ENCODE measurements around the gene VWA2.

VWA2 gene

DNA sequence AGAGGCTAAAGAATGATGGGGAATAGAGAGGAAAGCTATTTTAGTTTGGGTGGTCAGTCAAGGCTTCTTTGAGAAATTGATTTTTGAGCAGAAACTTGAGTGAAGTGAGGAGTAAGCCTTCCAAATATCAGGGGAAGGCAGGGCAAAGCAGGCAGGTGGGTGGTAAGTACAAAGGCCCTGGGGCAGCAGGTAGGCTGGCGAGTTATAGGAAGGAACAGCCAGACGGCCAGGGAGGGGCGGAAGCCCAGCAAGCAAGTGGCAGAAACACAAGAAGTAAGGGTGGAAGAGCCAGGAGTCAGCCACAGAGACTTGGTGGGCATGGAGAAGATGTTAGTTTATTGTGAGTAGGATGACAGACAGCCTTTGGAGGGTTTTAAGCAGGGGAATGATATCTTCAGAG lies 34.9 kb downstream of the VWA2 start:
- no peak for FAIRE-seq
- DNase-seq (ENCODE audit: extremely low spot score, insufficient read length, low read depth) = no peak

DNA sequence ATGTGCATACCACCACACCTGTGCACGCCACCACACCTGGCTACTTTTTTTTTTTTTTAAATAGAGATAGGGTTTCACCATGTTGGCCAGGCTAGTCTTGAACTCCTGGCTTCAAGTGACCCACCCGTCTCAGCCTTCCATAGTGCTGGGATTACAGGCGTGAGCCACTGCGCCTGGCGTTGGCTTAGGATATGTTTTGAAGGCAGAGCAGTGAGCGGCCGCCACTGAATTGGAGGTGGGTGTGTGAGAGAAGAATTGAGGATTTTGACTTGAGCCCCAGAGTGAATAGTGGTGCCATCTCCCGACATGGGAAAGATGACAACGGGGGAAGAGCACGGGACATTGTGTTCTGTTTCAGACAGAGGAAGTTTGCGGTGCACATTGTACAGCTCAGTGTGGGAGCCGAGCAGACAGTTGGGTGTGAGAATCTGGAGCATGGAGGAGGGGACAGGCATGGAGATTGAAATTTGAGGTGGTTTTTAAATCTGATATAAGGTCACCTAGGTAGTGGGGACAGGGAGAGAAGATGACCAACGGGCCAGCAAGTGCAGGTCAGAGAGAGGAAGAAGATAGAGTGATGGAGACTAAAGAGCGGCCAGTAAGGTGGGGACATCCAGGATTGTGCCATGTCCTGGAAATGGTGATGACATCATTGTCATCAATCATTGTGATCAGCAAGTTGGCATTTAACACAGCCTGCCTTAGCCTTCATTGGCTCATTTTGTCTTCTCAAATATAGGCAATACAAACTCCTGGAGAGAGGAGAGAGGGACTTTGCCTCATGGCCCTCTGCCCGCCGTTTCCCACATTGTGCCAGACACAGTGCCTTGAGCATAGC lies 35.8 kb downstream of the VWA2 start:
- no peak for FAIRE-seq
- DNase-seq (ENCODE audit: extremely low spot score, insufficient read length, low read depth) = no peak

DNA sequence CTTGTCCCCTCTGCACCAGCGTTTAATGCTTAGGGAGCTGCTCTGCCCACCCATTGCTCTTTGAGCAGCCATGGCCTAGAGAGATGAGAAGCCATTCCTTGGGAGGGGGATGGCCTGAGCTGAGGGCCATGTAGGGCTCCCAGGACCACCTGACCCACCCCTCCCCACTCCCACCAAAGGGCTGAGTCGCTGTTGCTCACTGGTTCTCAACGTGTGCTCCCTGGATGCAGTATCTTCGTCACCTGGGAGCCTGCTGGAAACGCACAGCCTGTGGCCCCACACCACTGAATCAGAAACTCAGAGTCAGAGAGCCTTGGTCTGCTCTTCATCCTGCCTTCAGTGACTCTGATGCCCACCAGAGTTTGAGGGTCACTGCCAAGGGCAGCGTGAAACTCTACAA lies 37.0 kb downstream of the VWA2 start:
- FAIRE-seq = no peak
- no peak for DNase-seq (ENCODE audit: extremely low spot score, insufficient read length, low read depth)

DNA sequence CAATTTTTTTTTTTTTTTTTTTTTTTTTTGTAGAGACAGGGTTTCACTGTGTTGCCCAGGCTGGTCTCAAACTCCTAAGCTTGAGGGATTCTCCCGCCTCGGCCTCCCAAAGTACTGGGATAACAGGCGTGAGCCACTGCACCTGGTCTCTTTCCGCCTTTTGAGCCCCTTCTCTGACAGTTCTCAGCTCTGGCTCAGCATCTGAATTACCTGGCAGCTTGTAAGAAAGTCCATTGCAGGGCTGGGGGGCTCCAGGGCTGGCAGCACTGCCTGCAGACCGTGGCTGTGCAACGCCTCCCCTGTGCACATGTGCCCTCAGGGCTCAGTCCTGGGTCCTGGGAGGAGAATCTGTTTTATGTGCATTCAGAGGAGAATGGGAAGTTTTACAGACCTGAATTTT lies 37.6 kb downstream of the VWA2 start:
- DNase-seq (ENCODE audit: extremely low spot score, insufficient read length, low read depth) (no peak), FAIRE-seq (no peak)

DNA sequence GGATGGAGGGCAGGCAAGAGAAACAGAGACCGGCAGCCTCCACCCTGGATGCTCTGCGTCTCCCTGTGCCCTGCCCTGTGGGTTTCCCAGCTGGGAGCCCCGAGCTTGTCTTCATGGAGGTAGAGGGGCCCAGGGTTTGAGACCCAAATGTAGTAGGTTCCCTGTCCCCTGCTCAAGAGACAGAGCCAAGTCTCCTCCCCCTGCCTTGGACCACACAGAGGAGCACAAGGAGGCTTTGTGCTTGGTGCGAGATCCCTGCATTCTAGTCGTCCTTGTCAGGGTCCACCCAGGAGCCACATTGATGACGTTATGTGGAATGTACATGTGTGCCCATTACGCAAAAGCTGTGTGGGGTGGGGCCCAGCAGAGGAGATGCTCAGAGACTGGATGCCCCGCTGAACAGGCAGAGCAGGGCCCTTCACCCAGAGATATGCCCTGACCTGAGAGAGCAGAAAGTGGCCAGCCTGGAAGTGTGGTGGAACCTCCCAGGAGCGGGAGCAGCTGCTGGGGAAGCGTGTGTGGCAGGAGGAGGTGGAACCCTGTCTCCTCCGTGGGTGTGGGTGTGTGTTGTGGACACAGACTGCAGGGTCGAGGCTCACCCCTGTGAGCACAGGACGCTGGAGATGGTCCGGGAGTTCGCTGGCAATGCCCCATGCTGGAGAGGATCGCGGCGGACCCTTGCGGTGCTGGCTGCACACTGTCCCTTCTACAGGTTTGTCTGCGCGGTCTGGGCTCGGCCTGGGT lies 39.3 kb downstream of the VWA2 start:
- DNase-seq (ENCODE audit: extremely low spot score, insufficient read length, low read depth) (no peak), FAIRE-seq (no peak)

DNA sequence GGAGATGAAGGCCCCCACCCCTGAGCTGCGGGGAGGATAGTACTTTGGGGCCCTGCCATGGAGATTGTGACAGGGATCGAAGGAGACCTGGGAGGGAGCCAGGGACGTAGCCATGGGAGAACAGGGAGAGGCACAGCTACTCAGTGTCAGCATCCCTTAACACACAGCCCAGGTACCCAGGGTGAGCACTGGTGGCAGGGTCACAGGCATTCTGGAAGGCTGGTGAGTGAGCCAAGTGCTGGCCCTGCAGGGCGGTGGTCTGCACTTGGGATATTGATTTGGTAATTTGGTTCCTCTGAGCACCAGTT lies 39.8 kb downstream of the VWA2 start:
- no peak for DNase-seq (ENCODE audit: extremely low spot score, insufficient read length, low read depth)
- no peak for FAIRE-seq

DNA sequence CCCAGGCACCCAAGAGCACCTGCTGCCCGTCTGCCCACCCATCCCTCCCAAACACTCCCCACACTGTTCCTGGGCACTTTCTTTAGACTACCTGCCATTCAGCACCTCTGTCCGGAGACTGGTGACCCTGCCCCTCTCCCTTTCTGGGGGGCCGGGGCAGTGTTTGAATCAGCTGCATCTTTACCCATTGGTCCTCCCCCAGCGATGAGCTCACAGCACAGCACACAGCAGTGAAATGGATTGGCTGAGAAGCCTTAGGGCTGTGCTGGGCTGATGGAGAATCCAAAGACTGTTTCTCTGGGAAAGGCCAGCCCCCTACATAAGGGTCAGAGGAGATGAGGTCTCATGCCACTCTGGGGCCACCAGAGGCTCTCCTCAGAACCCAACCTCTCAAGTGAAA lies 40.2 kb downstream of the VWA2 start:
- DNase-seq (ENCODE audit: extremely low spot score, insufficient read length, low read depth) (no peak), FAIRE-seq (no peak)

DNA sequence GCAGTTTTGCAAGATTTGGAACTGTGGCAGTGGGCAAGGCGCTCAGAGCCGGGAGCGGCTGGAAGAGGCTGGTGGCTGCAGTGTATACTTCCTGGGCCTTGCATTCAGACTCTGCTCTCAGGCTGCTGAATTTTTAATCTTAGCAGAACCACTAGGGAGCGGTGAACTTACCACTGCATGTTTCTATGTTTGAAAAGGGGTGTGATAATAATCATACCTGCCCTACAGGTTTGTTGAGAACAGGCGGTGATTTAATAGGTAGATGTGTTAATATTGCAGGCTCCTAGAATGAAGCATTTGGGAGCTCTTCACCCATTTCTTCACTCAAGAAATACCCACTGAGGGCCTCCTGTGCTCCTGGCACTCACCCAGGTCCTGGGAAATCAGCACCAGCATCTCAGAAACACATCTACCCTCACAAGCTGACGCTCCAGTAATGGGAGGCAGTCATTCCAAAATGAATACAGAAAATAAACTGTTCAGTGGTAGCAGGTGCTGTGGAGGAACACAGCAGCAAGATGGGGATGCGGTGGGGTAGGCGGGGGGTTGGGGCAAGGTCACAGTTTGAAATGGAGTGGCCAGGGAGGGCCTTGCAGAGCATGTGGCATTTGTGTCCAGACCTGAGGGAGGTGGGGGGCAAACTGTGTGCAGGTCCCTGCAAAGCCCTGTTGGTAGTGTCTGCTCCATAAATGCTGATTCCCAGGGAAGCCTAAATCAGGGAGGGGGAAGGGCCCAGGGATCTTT lies 41.0 kb downstream of the VWA2 start:
- FAIRE-seq (no peak), DNase-seq (ENCODE audit: extremely low spot score, insufficient read length, low read depth) (no peak)

DNA sequence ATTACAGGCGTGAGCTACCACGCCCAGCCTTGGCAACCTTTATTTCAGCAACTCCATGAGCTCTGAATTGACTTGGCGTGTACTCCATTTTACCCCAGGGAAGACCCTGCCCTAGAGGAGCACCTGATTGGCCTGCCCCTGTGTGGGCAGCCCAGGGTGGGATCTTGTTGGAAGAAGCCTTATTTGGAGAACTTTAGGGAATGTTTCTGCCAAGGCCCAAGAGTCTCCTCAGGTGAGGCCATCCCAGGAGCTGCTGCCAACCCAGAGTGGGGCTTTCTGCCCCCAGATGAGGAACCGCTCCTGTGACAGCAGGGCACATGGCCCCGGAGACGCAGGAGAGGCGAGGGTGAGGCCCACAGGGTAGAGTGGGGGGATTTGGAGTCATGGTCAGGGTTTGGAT lies 42.0 kb downstream of the VWA2 start:
- DNase-seq (ENCODE audit: extremely low spot score, insufficient read length, low read depth) (no peak), FAIRE-seq (no peak)

DNA sequence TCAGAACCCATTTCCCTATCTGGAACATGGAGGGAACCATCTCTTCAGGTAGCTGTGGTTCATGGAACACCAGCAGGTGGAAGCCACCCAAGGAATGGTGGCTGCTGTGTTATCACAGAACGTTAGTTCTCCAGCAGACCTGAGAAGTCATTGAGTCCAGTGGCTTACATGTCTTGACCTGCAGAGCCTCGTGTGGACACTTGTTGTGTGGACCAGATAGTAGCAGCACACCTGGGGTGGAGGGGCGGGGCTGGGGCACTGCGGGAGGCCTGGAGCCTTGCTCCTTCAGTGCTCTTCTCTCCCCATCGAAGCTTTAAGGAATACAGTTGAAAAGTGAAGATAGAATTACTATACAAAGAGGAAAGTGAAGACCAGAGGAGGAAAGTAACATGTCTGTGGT lies 42.4 kb downstream of the VWA2 start:
- DNase-seq (ENCODE audit: extremely low spot score, insufficient read length, low read depth) (no peak), FAIRE-seq (no peak)

DNA sequence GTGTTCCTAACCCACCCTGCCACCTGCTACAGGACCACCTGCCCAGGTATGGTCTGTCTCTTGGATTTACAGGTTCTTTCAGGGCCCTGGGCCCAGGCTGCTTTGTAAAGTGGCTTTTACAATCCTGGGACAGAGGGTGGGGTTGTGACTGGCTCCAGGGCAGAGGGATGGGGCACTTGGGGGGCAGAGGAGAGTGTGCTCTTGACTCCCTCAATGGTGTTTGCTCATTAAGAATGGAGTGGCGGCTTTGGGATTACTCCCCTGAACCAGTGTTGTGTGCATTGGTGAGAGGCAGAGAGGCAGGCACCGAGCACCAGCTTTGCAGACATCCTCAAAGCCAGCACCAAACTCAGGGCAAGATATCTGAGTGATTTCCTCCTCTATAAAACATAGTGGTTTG lies 43.5 kb downstream of the VWA2 start:
- DNase-seq (ENCODE audit: extremely low spot score, insufficient read length, low read depth) = no peak
- FAIRE-seq = no peak

DNA sequence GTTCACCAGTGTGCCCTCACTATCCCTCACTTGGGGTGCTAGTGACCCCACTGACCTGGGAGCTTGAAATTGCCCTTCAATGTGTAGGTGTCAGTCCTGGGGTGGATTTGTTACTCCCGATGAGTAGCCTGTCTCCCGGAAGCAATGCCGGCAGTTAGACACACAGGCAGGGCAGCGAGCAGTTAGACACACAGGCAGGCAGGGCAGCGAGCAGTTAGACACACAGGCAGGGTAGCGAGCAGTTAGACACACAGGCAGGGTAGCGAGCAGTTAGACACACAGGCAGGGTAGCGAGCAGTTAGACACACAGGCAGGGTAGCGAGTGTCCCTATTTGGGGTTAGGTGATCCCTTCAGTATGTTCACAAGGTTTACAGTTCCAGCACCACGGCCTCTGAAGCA lies 44.0 kb downstream of the VWA2 start:
- FAIRE-seq = no peak
- no peak for DNase-seq (ENCODE audit: extremely low spot score, insufficient read length, low read depth)

DNA sequence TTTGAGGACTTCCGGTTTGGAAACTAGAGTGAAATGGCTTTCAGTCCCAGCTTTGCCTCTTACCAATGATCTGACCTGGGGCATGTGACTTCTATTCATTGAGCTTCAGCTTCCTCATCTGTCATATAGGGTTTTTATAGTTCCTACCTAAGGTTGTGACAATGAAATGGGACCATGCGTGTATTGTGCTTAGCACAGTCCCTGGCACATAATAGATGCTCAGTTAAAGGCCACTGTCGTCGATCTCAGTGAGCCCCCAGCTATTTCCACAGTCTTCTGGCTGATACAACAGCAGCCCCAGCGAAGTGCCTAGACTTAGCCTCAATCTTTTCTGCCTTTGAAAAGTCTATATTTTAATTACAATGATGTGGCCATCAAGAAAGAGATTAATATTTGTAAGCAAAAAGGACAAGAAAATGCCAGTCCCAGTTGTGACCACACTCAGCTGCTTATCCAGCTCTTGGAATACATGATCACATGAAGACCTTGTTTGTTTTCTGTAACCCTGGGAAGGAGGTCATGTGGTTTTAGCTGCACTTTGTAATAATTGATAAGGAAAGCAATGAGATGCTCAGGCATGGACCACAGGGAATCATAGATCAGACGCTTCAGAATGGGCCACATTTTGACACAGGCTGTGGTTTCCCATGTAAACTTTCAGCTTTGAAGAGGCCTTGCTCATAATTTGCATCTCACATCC lies 44.6 kb downstream of the VWA2 start:
- no peak for FAIRE-seq
- DNase-seq (ENCODE audit: extremely low spot score, insufficient read length, low read depth) = no peak

DNA sequence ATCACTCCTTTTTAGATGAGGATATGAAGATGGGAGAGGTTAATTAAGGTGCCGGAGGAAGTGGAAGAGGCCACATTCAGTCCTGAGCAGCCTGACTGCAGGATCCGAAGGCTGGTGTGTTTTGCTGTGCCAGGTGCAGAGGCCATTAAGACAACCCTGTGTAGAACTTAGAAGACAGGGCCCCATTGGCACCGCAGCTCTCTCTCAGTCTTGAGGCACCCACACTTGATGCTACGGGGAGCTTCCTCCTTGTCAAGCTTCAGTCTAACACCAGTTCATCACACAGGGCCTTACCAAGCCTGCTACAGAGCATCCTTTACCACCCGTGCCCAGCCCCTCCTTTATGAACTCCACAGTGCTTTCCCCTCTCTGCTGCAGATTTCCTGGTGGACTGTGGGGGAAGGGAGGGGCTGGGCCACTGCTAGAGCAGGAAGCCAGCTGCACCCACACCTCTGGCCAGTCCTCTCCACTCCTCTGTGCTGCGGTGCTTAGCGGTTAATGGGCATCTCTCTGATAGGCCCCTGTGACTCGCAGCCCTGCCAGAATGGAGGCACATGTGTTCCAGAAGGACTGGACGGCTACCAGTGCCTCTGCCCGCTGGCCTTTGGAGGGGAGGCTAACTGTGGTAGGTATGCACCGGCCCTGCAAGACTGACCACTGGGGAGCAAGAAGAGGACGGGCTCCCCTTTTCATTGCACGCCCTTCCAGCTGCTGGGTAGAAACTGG lies 45.5 kb downstream of the VWA2 start:
- FAIRE-seq (no peak), DNase-seq (ENCODE audit: extremely low spot score, insufficient read length, low read depth) (no peak)

DNA sequence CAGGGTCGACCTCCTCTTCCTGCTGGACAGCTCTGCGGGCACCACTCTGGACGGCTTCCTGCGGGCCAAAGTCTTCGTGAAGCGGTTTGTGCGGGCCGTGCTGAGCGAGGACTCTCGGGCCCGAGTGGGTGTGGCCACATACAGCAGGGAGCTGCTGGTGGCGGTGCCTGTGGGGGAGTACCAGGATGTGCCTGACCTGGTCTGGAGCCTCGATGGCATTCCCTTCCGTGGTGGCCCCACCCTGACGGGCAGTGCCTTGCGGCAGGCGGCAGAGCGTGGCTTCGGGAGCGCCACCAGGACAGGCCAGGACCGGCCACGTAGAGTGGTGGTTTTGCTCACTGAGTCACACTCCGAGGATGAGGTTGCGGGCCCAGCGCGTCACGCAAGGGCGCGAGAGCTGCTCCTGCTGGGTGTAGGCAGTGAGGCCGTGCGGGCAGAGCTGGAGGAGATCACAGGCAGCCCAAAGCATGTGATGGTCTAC lies 46.9 kb downstream of the VWA2 start:
- DNase-seq (ENCODE audit: extremely low spot score, insufficient read length, low read depth) (no peak), FAIRE-seq (no peak)

DNA sequence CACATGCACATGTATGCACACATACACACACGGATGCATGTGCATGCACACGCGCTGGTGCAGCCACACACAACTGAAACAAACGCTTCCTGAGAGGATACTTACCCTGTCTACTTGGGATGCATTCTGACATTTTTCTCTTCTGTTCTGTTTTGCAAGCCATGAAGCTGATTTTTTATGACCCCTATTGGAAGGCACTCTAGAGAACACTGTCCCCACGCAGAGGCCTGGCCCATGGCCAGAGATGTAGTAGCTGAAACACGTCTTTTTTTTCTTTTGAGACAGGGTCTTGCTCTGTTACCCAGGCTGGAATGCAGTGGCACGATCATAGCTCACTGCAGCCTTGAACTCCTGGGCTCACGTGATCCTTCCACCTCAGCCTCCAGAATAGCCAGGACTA lies 47.9 kb downstream of the VWA2 start:
- DNase-seq (ENCODE audit: extremely low spot score, insufficient read length, low read depth) = no peak

DNA sequence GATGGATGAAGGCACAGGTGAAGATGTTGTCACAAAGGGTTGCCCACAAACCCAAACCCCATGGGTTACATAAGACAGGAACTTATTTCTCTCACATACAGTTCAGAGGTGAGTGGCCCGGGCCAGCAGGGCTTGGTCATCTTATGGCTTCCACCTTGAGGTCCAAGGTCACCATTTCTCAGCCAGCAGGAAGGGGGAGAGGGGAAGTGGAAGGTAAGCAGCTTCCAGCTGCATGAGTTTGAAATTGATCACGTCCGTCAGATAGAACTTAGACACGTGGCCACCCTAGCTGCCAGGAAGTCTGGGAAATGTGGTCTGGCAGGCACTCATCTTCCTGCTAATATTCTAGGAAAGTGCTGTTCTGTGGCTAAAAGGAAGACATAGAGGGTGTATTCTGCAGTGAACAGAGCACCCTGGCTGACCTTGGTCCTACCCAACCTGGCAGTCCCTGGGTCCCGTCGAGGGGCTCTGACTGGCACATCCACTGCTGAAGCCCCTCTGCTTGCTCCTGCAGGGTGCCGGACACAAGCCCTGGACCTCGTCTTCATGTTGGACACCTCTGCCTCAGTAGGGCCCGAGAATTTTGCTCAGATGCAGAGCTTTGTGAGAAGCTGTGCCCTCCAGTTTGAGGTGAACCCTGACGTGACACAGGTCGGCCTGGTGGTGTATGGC lies 49.5 kb downstream of the VWA2 start:
- DNase-seq (ENCODE audit: extremely low spot score, insufficient read length, low read depth) = no peak
- FAIRE-seq = no peak

More for the DNA sequence above, 47.9 kb downstream of the VWA2 start:
- no peak for FAIRE-seq

DNA sequence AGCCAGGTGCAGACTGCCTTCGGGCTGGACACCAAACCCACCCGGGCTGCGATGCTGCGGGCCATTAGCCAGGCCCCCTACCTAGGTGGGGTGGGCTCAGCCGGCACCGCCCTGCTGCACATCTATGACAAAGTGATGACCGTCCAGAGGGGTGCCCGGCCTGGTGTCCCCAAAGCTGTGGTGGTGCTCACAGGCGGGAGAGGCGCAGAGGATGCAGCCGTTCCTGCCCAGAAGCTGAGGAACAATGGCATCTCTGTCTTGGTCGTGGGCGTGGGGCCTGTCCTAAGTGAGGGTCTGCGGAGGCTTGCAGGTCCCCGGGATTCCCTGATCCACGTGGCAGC lies 50.0 kb downstream of the VWA2 start:
- DNase-seq (ENCODE audit: extremely low spot score, insufficient read length, low read depth) = no peak
- no peak for FAIRE-seq

DNA sequence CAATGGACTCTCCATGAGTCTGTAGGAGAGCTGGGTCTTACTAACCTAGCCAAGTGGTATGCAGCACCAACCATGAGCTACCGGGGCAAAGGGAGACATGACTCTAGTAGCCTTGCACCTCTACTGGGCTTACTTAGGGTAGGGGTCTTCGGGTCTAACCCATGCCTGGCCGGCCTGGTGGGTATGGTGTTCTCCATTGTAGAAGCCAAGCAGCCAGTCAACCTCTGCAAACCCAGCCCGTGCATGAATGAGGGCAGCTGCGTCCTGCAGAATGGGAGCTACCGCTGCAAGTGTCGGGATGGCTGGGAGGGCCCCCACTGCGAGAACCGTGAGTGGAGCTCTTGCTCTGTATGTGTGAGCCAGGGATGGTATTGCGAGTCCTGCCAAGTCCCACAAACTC lies 51.0 kb downstream of the VWA2 start:
- no peak for FAIRE-seq
- DNase-seq (ENCODE audit: extremely low spot score, insufficient read length, low read depth) = no peak
